Measurements from ENCODE around the gene TNPO1.
"Not testable (repeated sequence)": the region's sequence is repeated elsewhere in the genome, so short reads cannot be mapped to it uniquely, and the experiment has no call there.

The TNPO1 gene

DNA sequence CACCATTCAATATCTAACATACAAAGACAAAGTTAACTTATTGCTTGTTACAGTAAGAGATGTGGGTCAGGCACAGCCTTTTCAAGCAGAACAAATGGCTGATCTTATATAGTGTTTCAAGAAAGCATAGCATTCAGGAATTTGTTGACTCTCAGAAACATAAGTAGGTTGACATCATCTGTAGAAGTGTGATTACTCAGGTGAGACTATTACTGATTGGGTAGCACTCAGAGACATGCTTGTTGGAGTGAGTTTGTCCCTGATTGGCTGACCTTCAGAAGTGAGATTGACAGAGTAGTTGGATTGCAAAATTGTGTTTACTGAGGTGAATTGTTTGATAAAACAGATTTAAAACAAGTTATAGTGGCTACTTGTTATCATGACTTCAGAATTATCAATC, 30.7 kb upstream of the TNPO1 start:
- DNase-seq (ENCODE audit: insufficient read length, low spot score) (no peak), FAIRE-seq (no peak)
- TF ChIP-seq, protein P1, sequence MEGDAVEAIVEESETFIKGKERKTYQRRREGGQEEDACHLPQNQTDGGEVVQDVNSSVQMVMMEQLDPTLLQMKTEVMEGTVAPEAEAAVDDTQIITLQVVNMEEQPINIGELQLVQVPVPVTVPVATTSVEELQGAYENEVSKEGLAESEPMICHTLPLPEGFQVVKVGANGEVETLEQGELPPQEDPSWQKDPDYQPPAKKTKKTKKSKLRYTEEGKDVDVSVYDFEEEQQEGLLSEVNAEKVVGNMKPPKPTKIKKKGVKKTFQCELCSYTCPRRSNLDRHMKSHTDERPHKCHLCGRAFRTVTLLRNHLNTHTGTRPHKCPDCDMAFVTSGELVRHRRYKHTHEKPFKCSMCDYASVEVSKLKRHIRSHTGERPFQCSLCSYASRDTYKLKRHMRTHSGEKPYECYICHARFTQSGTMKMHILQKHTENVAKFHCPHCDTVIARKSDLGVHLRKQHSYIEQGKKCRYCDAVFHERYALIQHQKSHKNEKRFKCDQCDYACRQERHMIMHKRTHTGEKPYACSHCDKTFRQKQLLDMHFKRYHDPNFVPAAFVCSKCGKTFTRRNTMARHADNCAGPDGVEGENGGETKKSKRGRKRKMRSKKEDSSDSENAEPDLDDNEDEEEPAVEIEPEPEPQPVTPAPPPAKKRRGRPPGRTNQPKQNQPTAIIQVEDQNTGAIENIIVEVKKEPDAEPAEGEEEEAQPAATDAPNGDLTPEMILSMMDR (IDR thresholded peaks at IDR 0.05; ENCODE audit: insufficient read depth, missing control alignments): no peak

DNA sequence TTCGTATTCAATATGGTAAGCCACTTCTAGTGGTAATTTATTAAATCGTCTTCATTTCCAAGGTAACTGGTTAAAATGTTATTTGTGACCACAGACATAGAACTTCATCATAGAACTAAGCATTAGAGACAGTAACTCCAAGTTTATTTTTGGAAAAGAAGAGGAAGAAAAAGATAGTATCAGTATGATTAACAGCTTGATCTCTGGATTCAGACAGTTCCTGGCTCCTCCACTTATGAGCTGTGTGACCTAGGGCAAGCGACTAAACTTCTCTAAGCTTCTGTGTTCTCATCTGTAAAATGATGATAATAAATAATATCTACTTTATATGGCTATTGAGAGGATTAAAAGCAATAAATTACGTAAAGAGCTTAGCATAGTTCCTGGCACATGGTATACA, 29.8 kb upstream of the TNPO1 start:
- FAIRE-seq (no peak), DNase-seq (ENCODE audit: insufficient read length, low spot score) (no peak)
- TF ChIP-seq, protein P1 (IDR thresholded peaks at IDR 0.05; ENCODE audit: insufficient read depth, missing control alignments): no peak

DNA sequence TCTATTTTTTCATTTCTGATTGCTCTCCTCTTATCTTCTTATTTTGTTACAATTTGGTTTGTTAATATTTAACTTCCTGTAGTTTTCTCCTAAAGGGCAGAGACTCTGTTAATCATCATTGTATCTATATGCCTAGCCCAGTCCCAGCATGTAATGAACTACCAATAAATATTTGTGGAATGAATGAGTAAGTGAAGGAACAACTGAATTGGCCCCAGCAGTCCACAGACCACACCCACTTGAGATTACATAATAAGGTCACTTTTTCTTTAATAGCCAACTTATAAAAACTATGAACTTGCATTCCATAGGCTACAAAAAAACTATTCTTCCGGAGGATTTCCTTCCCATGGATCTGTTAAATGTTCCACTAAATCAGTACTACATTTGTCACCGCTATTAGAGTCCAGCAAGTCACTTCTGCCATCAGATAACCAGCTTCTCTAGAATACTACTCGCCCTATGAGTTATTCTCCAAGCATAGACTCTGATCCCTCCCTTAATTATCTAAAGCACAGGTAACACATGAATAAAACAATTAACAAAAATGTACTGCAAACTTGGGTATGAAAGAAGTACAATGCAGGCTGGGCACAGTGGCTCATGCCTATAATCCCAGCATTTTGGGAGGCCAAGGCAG, 27.5 kb upstream of the TNPO1 start:
- FAIRE-seq: no peak
- TF ChIP-seq, protein P1 (IDR thresholded peaks at IDR 0.05; ENCODE audit: insufficient read depth, missing control alignments): no peak
- no peak for DNase-seq (ENCODE audit: insufficient read length, low spot score)

DNA sequence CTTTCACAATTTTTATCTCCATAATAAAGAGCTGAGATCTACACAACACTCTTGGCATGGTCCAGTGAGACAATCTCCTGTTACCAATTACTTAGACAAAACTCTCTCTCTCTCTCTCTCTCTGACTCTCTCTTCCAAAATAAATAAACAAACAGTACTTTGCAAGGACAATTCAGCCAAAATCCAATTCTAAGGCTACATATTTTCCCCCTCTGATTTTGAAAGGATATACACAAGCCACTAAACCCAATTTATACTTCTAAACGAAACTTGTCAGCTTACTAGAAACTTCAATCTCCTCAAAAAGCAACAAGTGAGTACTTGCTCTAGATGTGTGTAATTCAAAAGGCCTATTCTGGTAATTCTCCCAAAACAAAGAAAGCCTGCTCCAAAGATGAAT, 26.3 kb upstream of the TNPO1 start:
- DNase-seq (ENCODE audit: insufficient read length, low spot score) (no peak), FAIRE-seq (no peak)
- TF ChIP-seq, protein P1 (IDR thresholded peaks at IDR 0.05; ENCODE audit: insufficient read depth, missing control alignments): no peak

DNA sequence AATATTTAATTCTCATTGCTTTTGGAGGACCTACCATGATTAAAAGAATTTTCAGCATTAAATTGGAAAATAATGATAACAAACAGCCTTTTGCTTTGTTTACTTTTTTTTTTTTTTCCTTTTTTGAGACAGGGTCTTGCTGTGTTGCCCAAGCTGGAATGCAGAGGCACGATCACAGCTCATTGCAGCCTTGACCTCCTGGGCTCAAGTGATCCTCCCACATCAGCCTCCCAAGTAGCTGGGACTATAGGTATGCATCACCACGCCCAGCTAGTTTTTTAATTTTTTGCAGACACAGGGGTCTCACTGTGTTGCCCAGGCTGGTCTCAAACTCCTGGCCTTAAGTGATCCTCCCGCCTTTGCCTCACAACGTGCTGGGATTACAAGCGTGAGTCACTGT, 23.8 kb upstream of the TNPO1 start:
- DNase-seq (ENCODE audit: insufficient read length, low spot score); FAIRE-seq: not testable (repeated sequence)

DNA sequence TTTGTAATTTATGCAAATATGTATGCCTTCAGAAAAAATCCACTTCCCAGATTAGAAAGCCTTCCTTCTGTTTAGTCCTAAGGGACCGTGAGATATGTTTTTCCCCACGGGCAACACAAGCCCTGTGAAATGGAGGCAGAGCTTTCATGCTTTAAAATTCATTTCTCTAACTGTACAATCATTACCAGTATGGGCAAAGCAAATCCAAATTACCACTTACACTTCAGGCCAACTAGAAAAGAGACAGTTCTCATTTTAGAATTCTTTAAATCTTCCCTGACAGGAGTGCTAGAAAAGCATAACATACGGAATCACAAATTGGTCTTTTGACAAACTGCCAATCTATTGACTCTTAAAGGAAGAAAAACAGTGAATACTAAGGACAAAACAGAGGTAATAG, 20.5 kb upstream of the TNPO1 start:
- no peak for DNase-seq (ENCODE audit: insufficient read length, low spot score)
- TF ChIP-seq, protein P1 (IDR thresholded peaks at IDR 0.05; ENCODE audit: insufficient read depth, missing control alignments): no peak
- no peak for FAIRE-seq

DNA sequence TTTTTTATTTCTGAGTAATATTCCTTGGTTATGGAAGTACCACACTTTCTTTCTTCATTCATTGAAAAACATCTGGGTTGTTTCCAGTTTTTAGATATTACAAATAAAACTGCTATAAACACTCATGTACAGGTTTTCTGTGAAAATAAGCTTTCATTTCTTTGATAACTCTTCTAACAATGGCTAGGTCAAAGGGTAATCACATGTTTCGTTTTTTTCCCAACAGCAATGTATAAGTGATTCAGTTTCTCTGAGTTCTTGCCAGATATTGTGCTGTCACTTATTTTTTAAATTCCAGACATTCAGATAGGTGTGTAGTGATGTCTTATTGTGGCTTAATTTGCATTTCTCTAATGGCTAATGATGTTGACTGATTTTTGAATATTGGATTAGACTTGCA, 16.7 kb upstream of the TNPO1 start:
- no peak for FAIRE-seq
- DNase-seq (ENCODE audit: insufficient read length, low spot score): no peak
- TF ChIP-seq, protein P1 (IDR thresholded peaks at IDR 0.05; ENCODE audit: insufficient read depth, missing control alignments): no peak

DNA sequence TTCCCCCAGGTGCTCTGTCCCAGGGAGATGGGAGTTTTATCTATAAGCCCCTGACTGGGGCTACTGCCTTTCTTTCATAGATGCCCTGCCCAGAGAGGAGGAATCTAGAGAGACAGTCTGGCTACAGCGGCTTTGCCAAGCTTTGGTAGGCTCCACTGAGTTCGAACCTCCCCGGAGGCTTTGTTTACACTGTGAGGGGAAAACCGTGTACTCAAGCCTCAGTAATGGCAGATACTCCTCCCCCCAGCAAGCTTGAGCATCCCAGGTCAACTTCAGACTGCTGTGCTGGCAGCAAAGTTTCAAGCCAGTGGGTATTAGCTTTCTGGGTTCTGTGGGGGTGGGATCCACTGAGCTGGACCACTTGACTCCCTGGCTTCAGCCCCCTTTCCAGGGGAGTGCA, 7.8 kb upstream of the TNPO1 start:
- not testable (repeated sequence) for FAIRE-seq; DNase-seq (ENCODE audit: insufficient read length, low spot score)
